NB4 (cell line): ENCODE results near the gene NPLOC4.

ENCODE experiments used
- DNase-seq: peaks from one replicate; pipeline ENCODE4 v3.0.0; 2010; ENCODE audit warnings: low read depth
- H3K4me3 ChIP-seq: one replicate; pipeline ENCODE4 v1.5.1; 2011; ENCODE audit warnings: mild to moderate bottlenecking, low read depth, low read length, moderate library complexity
- MYC ChIP-seq: IDR thresholded peaks from 2 replicates; pipeline ENCODE4 v1.6.1; 2011; ENCODE audit warnings: low read depth, low read length
- POLR2A ChIP-seq: IDR thresholded peaks from 2 replicates; pipeline ENCODE4 v1.6.1; 2011; ENCODE audit warnings: mild to moderate bottlenecking; ENCODE audit not compliant: insufficient read length; ENCODE audit errors: extremely low read depth
- TF ChIP-seq, protein P1 (sequence below): IDR thresholded peaks from one replicate; pipeline ENCODE4 v1.5.1; 2012; ENCODE audit warnings: low read depth, low read length
- TF ChIP-seq, protein P2 (sequence below): IDR thresholded peaks from 2 replicates; pipeline ENCODE4 v1.6.1; 2011; ENCODE audit warnings: low read depth, low read length

The NPLOC4 gene

DNA sequence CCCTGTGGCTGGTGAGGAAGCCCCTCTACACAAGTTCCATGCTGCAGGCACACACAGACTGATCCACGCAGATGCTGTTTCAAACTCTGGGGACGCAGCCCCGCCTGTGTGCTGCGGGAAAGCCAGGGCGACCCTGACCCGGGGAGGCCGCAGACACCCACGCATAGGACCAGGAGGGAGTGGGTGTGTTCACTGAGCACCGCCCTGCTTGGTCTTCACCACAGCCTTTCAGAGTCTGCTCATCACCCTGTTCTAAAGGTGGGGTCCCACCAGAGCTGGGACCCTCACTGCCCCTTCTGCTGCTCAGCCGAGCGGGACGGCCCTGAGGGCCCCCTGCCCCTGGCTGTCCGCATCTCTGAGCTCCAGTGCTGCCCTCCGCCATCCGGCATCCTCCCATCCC lies 7.6 kb upstream of the NPLOC4 start:
- no peak for TF ChIP-seq POLR2A
- TF ChIP-seq, protein P1, sequence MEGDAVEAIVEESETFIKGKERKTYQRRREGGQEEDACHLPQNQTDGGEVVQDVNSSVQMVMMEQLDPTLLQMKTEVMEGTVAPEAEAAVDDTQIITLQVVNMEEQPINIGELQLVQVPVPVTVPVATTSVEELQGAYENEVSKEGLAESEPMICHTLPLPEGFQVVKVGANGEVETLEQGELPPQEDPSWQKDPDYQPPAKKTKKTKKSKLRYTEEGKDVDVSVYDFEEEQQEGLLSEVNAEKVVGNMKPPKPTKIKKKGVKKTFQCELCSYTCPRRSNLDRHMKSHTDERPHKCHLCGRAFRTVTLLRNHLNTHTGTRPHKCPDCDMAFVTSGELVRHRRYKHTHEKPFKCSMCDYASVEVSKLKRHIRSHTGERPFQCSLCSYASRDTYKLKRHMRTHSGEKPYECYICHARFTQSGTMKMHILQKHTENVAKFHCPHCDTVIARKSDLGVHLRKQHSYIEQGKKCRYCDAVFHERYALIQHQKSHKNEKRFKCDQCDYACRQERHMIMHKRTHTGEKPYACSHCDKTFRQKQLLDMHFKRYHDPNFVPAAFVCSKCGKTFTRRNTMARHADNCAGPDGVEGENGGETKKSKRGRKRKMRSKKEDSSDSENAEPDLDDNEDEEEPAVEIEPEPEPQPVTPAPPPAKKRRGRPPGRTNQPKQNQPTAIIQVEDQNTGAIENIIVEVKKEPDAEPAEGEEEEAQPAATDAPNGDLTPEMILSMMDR: no peak
- TF ChIP-seq MYC: no peak
- TF ChIP-seq, protein P2, sequence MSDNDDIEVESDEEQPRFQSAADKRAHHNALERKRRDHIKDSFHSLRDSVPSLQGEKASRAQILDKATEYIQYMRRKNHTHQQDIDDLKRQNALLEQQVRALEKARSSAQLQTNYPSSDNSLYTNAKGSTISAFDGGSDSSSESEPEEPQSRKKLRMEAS: no peak
- H3K4me3 ChIP-seq: no peak overlapping the region
- DNase-seq: no peak

DNA sequence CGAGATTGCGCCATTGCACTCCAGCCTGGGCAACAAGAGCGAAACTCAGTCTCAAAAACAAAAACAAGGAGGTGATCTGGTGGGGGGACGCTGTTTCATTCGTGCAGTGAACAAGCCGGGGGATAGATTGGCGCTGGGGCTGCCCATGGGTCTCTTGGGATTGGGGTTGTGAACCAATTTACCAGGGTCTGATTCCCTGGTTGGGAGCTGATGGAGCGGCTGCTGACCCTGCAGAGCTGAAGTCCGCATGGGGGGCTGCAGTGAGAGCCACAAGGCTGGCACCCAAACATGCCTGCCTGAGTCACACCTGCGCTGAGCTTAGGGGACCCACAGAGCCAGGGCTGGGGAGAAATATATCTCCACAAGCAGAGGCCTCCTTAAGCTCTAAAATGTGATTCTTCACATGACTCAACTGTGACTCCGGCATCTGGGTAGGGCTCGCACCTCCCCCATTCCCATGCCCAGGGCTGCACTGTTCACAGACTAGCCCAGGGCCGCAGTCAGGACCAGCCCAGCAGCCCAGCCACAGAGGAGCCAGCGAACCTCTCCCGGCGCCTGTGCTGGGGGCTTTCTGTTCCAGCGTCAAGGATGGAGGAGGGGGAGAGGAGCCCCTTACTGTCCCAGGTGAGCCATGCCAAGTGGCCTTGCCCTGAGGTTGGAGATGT lies 5.0 kb upstream of the NPLOC4 start:
- TF ChIP-seq, protein P2: no peak
- no peak for TF ChIP-seq POLR2A
- TF ChIP-seq, protein P1: no peak
- TF ChIP-seq MYC: no peak
- no peak for DNase-seq
- no peak overlapping the region for H3K4me3 ChIP-seq

DNA sequence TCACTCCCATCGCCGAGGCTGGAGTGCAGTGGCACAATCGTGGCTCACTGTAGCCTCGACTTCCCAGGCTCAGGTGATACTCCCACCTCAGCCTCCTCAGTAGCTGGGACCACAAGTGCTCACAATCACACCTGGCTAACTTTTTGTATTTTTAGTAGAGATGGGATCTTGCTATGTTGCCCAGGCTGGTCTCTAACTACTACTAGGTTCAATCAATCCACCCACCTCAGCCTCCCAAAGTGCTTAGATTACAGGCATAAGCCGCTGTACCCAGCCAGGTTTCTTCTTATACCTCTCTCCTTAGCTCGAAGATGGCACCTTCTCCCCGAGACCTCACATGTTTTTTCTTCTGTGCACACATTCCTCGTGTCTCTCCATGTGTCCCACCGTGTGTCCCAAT lies 3.1 kb upstream of the NPLOC4 start:
- no peak overlapping the region for H3K4me3 ChIP-seq
- DNase-seq: no peak
- TF ChIP-seq MYC (no peak), POLR2A (no peak)
- TF ChIP-seq, protein P1: no peak
- TF ChIP-seq, protein P2: no peak

DNA sequence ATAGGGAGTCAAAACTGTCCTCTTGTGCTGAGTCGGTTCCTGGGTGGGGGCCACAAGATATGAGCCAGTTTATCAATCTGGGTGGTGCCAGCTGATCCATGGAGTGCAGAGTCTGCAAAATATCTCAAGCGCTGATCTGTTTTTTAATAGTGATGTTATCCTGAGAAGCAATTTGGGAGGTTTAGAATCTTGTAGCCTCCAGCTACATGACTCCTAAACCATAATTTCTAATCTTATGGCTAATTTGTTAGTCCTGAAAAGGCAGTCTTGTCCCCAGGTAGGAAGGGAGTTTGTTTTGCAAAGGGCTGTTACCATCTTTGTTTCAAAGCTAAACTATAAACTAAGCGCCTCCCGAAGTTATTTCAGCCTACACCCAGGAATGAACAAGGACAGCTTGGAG lies 1.8 kb upstream of the NPLOC4 start:
- TF ChIP-seq, protein P1: no peak
- no peak for DNase-seq
- no peak overlapping the region for H3K4me3 ChIP-seq

DNA sequence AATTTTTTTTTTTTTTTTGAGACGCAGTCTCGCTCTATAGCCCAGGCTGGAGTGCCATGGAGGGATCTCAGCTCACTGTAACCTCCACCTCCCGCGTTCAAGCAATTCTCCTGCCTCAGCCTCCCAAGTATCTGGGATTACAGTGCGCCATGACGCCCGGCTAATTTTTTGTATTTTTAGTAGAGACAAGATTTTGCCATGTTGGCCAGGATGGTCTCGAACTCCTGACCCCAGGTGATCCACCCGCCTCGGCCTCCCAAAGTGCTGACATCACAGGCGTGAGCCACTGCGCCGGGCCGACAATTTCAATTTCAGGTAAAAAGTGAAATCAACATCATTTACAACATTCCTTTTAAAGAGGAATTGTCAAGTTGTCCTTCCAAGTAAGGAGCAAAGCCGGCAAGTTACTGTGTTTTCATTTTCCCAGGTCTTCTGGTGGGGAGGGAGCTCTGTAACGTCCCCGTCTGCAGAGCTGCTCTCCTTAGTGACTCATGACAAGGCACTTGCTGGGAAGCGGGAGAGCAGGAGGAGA lies 873 bp downstream of the NPLOC4 start:
- TF ChIP-seq MYC (no peak), POLR2A (no peak)
- TF ChIP-seq, protein P1: no peak
- TF ChIP-seq, protein P2: no peak
- no peak for DNase-seq
- peak overlapping the region; percentile 95 for H3K4me3 ChIP-seq

DNA sequence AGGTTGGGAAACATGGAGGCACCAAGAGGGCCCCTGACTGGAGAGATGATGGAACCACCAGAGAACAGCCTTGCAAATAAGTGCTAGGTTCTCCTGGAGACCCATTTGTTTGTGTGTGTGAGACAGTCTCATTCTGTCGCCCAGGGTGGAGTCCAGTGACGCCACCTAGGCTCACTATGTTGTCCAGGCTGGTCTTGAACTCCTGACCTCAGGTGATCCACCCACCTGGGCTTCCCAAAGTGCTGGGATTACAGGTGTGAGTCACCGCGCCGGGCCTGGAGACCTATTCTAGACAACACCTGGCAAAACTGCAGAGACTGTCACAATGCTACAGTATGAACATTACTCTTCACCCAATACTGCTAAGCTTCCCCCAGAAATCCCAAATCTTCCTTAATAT lies 1.5 kb downstream of the NPLOC4 start:
- no peak for TF ChIP-seq POLR2A
- no peak for TF ChIP-seq MYC
- TF ChIP-seq, protein P2: no peak
- TF ChIP-seq, protein P1: no peak
- DNase-seq: no peak
- peak overlapping the region; percentile 95 for H3K4me3 ChIP-seq
